GM19239 (cell line): ENCODE measurements around the gene GMPPA.

Source experiments
- DNase-seq: peaks from one replicate; pipeline ENCODE4 v3.0.0; 2011; ENCODE audit warnings: low spot score; ENCODE audit not compliant: insufficient read length
- FAIRE-seq: peaks from 2 replicates; lab custom pipeline; 2011; peaks lifted over from hg19 to GRCh38; lab: Jason Lieb, UNC

Gene GMPPA

GRCh38 chr2:219466816-219467735 lies 31.6 kb upstream of the GMPPA start:
- FAIRE-seq = no peak

GRCh38 chr2:219467736-219468075 lies 31.0 kb upstream of the GMPPA start:
- no peak for FAIRE-seq

More at GRCh38 chr2:219466816-219467735, 31.6 kb upstream of the GMPPA start:
- no peak for DNase-seq

GRCh38 chr2:219468410-219469185 lies 30.1 kb upstream of the GMPPA start:
- no peak for FAIRE-seq
- no peak for DNase-seq

More at GRCh38 chr2:219467736-219468075, 31.0 kb upstream of the GMPPA start:
- no peak for DNase-seq

GRCh38 chr2:219469186-219469724 lies 29.4 kb upstream of the GMPPA start:
- DNase-seq (no peak), FAIRE-seq (no peak)

GRCh38 chr2:219470429-219470828 lies 28.3 kb upstream of the GMPPA start:
- no peak for DNase-seq
- no peak for FAIRE-seq

- FAIRE-seq = no peak
- no peak for DNase-seq
Observed at GRCh38 chr2:219471476-219472371, 27.0 kb upstream of the GMPPA start.

- FAIRE-seq = no peak
- no peak for DNase-seq
Observed at GRCh38 chr2:219472629-219473187, 26.0 kb upstream of the GMPPA start.

GRCh38 chr2:219473511-219473910 lies 25.2 kb upstream of the GMPPA start:
- DNase-seq = no peak
- FAIRE-seq = no peak

- no peak for FAIRE-seq
Observed at GRCh38 chr2:219474285-219475060, 24.2 kb upstream of the GMPPA start.

GRCh38 chr2:219475278-219475677 lies 23.4 kb upstream of the GMPPA start:
- no peak for FAIRE-seq
- no peak for DNase-seq

More at GRCh38 chr2:219474285-219475060, 24.2 kb upstream of the GMPPA start:
- no peak for DNase-seq

- DNase-seq (peak; percentile 75), FAIRE-seq (peak; percentile 60)
Observed at GRCh38 chr2:219475697-219476651, 22.7 kb upstream of the GMPPA start.

- DNase-seq = no peak
- no peak for FAIRE-seq
Observed at GRCh38 chr2:219476652-219477151, 22.0 kb upstream of the GMPPA start.

- FAIRE-seq (no peak), DNase-seq (no peak)
Observed at GRCh38 chr2:219477179-219477578, 21.5 kb upstream of the GMPPA start.

GRCh38 chr2:219477815-219478214 lies 20.9 kb upstream of the GMPPA start:
- FAIRE-seq = no peak
- DNase-seq = no peak

- DNase-seq (no peak), FAIRE-seq (no peak)
Observed at GRCh38 chr2:219478916-219479315, 19.8 kb upstream of the GMPPA start.

GRCh38 chr2:219480004-219480403 lies 18.7 kb upstream of the GMPPA start:
- DNase-seq (no peak), FAIRE-seq (no peak)

- FAIRE-seq (no peak), DNase-seq (no peak)
Observed at GRCh38 chr2:219482674-219483405, 15.9 kb upstream of the GMPPA start.
